ENCODE data around the gene PARD3B.

The PARD3B gene

GRCh38 chr2:205556841-205557539 lies 1011.7 kb downstream of the PARD3B start:
- in situ Hi-C loops (cut with HindIII; ENCODE audit: low pct_unique_long_range_greater_than_20kb, low sequenced_read_pairs): no loop called here

GRCh38 chr2:205557873-205558272 lies 1012.6 kb downstream of the PARD3B start:
- DNase-seq (ENCODE audit: low read depth in 1 of 2, low spot score in 1 of 2): no peak
- in situ Hi-C loops (cut with HindIII; ENCODE audit: low pct_unique_long_range_greater_than_20kb, low sequenced_read_pairs): no loop called here
- no peak for TF ChIP-seq JUND (IDR thresholded peaks at IDR 0.05; ENCODE audit: low read depth)

More at GRCh38 chr2:205556841-205557539, 1011.7 kb downstream of the PARD3B start:
- no peak for TF ChIP-seq JUND (IDR thresholded peaks at IDR 0.05; ENCODE audit: low read depth)
- DNase-seq (ENCODE audit: low read depth in 1 of 2, low spot score in 1 of 2): no peak

GRCh38 chr2:205561441-205561840 lies 1016.2 kb downstream of the PARD3B start:
- TF ChIP-seq JUND (IDR thresholded peaks at IDR 0.05; ENCODE audit: low read depth): no peak
- no peak for DNase-seq (ENCODE audit: low read depth in 1 of 2, low spot score in 1 of 2)
- in situ Hi-C loops (cut with HindIII; ENCODE audit: low pct_unique_long_range_greater_than_20kb, low sequenced_read_pairs): no loop called here

- in situ Hi-C loops (cut with HindIII; ENCODE audit: low pct_unique_long_range_greater_than_20kb, low sequenced_read_pairs): no loop called here
- TF ChIP-seq JUND (IDR thresholded peaks at IDR 0.05; ENCODE audit: low read depth): no peak
- DNase-seq (ENCODE audit: low read depth in 1 of 2, low spot score in 1 of 2): no peak
Measured at GRCh38 chr2:205563646-205564045, 1018.4 kb downstream of the PARD3B start.

GRCh38 chr2:205564346-205565141 lies 1019.3 kb downstream of the PARD3B start:
- in situ Hi-C loops (cut with HindIII; ENCODE audit: low pct_unique_long_range_greater_than_20kb, low sequenced_read_pairs): no loop called here
- no peak for TF ChIP-seq JUND (IDR thresholded peaks at IDR 0.05; ENCODE audit: low read depth)
- no peak for DNase-seq (ENCODE audit: low read depth in 1 of 2, low spot score in 1 of 2)

- in situ Hi-C loops (cut with HindIII; ENCODE audit: low pct_unique_long_range_greater_than_20kb, low sequenced_read_pairs): no loop called here
- TF ChIP-seq JUND (IDR thresholded peaks at IDR 0.05; ENCODE audit: low read depth): no peak
Measured at GRCh38 chr2:205565142-205565522, 1019.9 kb downstream of the PARD3B start.

GRCh38 chr2:205566606-205567168 lies 1021.4 kb downstream of the PARD3B start:
- TF ChIP-seq JUND (IDR thresholded peaks at IDR 0.05; ENCODE audit: low read depth): no peak
- in situ Hi-C loops (cut with HindIII; ENCODE audit: low pct_unique_long_range_greater_than_20kb, low sequenced_read_pairs): no loop called here
- DNase-seq (ENCODE audit: low read depth in 1 of 2, low spot score in 1 of 2): peak in 1 of 2 experiments; percentile 24

More at GRCh38 chr2:205565142-205565522, 1019.9 kb downstream of the PARD3B start:
- no peak for DNase-seq (ENCODE audit: low read depth in 1 of 2, low spot score in 1 of 2)

GRCh38 chr2:205568620-205569019 lies 1023.3 kb downstream of the PARD3B start:
- no peak for TF ChIP-seq JUND (IDR thresholded peaks at IDR 0.05; ENCODE audit: low read depth)
- peak in 1 of 2 experiments; percentile 37 for DNase-seq (ENCODE audit: low read depth in 1 of 2, low spot score in 1 of 2)
- in situ Hi-C loops (cut with HindIII; ENCODE audit: low pct_unique_long_range_greater_than_20kb, low sequenced_read_pairs): no loop called here

GRCh38 chr2:205570648-205571047 lies 1025.4 kb downstream of the PARD3B start:
- in situ Hi-C loops (cut with HindIII; ENCODE audit: low pct_unique_long_range_greater_than_20kb, low sequenced_read_pairs): no loop called here
- DNase-seq (ENCODE audit: low read depth in 1 of 2, low spot score in 1 of 2): no peak
- no peak for TF ChIP-seq JUND (IDR thresholded peaks at IDR 0.05; ENCODE audit: low read depth)

GRCh38 chr2:205571360-205571959 lies 1026.2 kb downstream of the PARD3B start:
- DNase-seq (ENCODE audit: low read depth in 1 of 2, low spot score in 1 of 2): no peak
- TF ChIP-seq JUND (IDR thresholded peaks at IDR 0.05; ENCODE audit: low read depth): no peak

GRCh38 chr2:205574001-205574400 lies 1028.7 kb downstream of the PARD3B start:
- DNase-seq (ENCODE audit: low read depth in 1 of 2, low spot score in 1 of 2): no peak
- in situ Hi-C loops (cut with HindIII; ENCODE audit: low pct_unique_long_range_greater_than_20kb, low sequenced_read_pairs): no loop called here
- TF ChIP-seq JUND (IDR thresholded peaks at IDR 0.05; ENCODE audit: low read depth): no peak

More at GRCh38 chr2:205571360-205571959, 1026.2 kb downstream of the PARD3B start:
- in situ Hi-C loops (cut with HindIII; ENCODE audit: low pct_unique_long_range_greater_than_20kb, low sequenced_read_pairs): no loop called here

- in situ Hi-C loops (cut with HindIII; ENCODE audit: low pct_unique_long_range_greater_than_20kb, low sequenced_read_pairs): no loop called here
- DNase-seq (ENCODE audit: low read depth in 1 of 2, low spot score in 1 of 2): no peak
- TF ChIP-seq JUND (IDR thresholded peaks at IDR 0.05; ENCODE audit: low read depth): no peak
Measured at GRCh38 chr2:205579335-205579734, 1034.1 kb downstream of the PARD3B start.
